D721Med (cell line): ENCODE data around the gene HPN.

ENCODE experiments used
- DNase-seq: peaks from one replicate; pipeline ENCODE4 v3.0.0; 2011; ENCODE audit warnings: low spot score; ENCODE audit not compliant: insufficient read length
- FAIRE-seq: peaks from 2 replicates; lab custom pipeline; 2011; peaks lifted over from hg19 to GRCh38; lab: Jason Lieb, UNC
- TF ChIP-seq, protein P1 (sequence below): IDR thresholded peaks from 2 replicates; pipeline ENCODE4 v1.5.1; 2012; ENCODE audit warnings: mild to moderate bottlenecking, control low read depth; ENCODE audit not compliant: insufficient read depth; ENCODE audit errors: missing control alignments

Gene HPN

DNA sequence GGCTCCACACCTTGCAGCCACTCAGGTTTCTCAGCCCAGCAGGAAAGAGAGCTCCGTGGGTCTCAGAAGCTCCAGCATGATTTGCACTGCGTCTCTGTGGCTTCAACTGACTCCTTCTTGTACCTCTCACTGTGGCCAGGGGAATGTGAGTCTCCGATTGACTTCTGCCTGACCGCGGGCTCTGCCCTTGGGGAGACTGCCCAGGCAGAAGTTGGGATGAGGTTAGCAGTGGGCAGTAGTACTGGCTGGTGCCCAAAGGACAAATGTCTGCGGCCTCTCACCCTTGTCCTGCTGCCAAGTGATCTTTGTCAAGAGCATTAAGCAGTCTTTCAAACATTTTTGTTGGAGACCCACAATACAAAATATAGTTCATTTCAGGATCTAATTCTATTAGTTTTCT is 39.7 kb downstream of the HPN start:
- FAIRE-seq (no peak), DNase-seq (no peak)
- TF ChIP-seq, protein P1, sequence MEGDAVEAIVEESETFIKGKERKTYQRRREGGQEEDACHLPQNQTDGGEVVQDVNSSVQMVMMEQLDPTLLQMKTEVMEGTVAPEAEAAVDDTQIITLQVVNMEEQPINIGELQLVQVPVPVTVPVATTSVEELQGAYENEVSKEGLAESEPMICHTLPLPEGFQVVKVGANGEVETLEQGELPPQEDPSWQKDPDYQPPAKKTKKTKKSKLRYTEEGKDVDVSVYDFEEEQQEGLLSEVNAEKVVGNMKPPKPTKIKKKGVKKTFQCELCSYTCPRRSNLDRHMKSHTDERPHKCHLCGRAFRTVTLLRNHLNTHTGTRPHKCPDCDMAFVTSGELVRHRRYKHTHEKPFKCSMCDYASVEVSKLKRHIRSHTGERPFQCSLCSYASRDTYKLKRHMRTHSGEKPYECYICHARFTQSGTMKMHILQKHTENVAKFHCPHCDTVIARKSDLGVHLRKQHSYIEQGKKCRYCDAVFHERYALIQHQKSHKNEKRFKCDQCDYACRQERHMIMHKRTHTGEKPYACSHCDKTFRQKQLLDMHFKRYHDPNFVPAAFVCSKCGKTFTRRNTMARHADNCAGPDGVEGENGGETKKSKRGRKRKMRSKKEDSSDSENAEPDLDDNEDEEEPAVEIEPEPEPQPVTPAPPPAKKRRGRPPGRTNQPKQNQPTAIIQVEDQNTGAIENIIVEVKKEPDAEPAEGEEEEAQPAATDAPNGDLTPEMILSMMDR: no peak

DNA sequence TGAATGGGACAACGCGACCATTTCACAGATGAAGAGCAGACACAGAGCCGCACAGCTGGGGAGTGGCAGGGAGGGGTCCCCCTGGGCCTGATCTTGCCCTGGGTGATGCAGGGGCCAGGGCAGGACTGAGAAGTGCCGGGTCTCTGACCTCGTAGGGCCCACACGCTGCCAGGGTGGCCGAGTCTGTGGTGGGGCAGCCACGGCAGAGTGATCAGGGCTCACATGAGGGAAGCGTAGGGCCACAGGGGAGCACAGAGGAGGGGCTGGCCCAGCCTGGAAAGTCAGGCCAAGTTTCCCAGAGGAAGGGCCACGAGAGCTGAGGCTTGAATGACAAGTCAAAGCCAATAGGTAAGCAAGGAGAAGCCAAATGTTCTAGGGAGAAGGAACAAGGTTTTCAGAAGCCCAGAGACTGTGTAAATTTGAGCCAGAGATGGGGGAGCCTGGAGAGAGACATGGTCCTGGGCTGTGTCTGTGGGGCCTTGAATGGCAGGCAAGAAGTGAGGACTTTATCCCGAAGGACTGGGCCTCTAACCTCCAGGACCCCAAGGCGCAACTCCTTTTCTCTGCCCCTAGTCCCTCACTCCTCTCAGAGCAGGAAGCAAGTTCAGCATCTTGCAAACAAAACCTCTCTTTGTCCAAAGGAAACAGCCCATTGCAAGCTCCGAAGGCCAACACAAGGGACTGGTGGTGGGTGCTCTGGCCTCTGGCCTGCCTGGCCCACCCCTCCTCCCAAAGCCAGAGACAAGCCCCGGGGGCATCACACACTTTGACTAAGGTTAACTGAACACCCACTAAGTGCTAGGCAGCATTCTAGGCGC is 42.4 kb downstream of the HPN start:
- FAIRE-seq: no peak
- TF ChIP-seq, protein P1: no peak
- no peak for DNase-seq

DNA sequence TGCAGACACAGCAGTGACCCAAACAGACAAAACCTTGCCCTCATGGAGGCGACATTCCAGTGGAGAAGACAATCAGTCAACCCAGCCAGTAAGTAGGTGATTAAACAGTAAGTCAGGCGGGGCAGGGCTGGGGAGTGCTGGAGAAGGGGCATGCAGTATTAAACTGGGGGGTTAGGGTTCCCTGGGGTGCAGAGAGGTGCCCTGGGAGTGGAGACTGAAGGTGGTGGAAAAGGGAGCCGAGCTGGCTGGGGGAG is 42.9 kb downstream of the HPN start:
- DNase-seq (no peak), FAIRE-seq (no peak)
- TF ChIP-seq, protein P1: no peak

DNA sequence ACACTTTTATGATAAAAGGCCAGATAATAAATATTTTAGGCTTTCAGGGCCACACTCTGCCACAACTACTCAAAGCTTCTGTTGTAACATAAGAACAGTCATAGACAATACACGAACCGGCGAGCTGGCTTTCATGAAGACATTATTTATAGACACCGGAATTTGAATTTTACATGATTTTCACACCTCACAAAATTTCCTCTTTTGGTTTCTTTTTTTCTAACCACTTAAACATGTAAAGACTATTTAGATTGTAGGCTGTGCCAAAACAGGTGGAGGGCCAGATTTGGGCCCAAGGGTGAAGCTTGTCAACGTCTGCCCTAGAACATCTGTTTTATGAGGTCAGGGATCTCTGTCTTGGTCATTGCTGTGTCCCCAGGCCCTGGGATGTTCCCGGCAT is 44.4 kb downstream of the HPN start:
- DNase-seq (no peak), FAIRE-seq (no peak)
- TF ChIP-seq, protein P1: no peak

DNA sequence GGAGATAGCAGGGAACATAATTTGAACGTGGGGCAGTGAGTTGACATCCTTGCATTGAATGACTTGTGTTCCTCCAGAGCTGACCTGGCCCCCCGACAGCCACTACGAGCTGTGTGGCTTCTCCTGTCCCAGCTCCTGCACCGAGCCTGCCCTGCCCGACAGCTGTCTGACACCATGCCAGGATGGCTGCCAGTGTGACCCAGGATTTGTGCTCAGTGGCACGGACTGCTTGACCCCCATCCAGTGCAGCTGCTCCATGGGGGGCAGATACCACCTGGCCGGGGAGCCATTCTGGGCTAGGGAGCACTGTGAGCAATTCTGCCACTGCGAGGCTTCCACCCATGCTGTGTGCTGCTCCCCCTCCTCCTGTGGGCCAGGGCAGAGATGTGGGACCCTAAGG is 44.9 kb downstream of the HPN start:
- DNase-seq (no peak), FAIRE-seq (no peak)
- TF ChIP-seq, protein P1: no peak

DNA sequence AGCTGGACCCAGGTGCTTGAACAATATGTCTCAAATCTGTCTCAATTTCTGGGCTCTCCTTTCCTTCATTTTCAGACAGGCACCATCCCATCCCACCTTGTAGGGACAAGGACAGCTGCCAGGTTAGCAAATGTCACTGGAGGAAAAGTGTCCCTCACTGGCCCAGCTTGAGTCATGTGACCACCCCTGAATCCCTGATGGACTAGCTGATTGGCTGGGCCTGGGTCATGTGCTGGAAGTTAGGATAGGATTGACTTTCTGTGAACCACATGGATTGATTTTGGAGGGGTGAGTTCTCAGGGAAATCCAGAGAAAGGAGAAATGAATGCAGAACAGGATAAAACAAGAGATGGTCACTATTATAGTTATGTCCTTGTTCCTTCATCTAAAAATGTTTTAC is 45.9 kb downstream of the HPN start:
- TF ChIP-seq, protein P1: no peak
- DNase-seq (no peak), FAIRE-seq (no peak)

DNA sequence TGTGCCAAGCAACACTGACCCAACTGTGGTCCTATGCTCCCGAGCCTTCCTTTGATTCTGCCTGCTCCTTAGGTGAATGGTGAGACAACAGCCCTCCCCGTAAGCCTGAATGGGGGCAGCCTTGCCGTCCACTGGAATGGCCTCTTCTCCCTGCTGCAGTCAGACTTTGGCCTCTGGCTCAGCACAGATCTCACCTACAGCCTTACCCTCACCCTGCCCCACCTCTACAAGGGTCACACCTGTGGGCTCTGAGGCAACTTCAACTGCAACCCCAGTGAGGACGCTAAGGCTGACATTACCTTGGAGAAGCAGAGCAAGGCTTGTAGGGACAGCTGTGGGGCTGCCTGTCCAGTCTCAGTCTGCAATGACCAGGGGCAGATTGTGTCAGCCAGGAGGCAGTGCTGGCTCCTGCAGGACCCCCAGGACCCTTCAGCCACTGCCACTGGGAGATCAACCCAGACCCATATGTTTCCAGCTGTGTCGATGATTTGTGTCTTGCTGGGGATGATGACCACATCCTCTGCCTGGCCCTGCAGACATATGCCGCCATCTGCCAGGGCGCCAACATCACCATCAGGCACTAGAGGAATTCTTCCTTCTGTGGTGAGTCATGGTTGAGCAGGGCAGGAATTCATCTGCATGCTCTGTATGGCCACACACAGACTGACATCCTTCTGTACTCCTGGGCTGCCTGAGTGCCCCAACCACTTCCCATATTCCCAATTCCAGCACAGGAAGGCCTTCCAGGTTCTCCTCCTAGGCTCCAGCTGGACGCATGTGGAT is 46.8 kb downstream of the HPN start:
- DNase-seq: no peak
- no peak for FAIRE-seq
- TF ChIP-seq, protein P1: no peak
